GM21825 (cell line): ENCODE data around the gene TAT.

Experiments used
- ATAC-seq: cut with Tn5 transposase; IDR thresholded peaks from one replicate; pipeline ENCODE4 v1.9.1; 2021; ENCODE audit warnings: mild to moderate bottlenecking, moderate library complexity; ENCODE audit not compliant: unreplicated experiment

TAT gene

GRCh38 chr16:71547168-71547567 is 29.7 kb downstream of the TAT start:
- ATAC-seq, result no peak

- ATAC-seq, result no peak
These were observed 34.5 kb downstream of the TAT start for GRCh38 chr16:71542377-71542776.

GRCh38 chr16:71537643-71538042 is 39.2 kb downstream of the TAT start:
- ATAC-seq, result peak; percentile 72

- no peak for ATAC-seq
These were observed 40.0 kb downstream of the TAT start for GRCh38 chr16:71536752-71537499.

- no peak for ATAC-seq
These were observed 44.5 kb downstream of the TAT start for GRCh38 chr16:71532366-71532765.

GRCh38 chr16:71528863-71529262 is 48.0 kb downstream of the TAT start:
- ATAC-seq, result no peak

GRCh38 chr16:71528257-71528656 is 48.6 kb downstream of the TAT start:
- ATAC-seq, result no peak

GRCh38 chr16:71526111-71526631 is 50.7 kb downstream of the TAT start, which contains the start of gene CHST4:
CHST4 (plus strand) TSS chr16:71526426; CDS start chr16:71536678, 10,252 bp downstream.
- ATAC-seq, result no peak

GRCh38 chr16:71524566-71525553 is 52.0 kb downstream of the TAT start:
- no peak for ATAC-seq

GRCh38 chr16:71520550-71520949 is 56.3 kb downstream of the TAT start:
- ATAC-seq, result no peak
